GM23338 (cell line): ENCODE results near the gene CD68. TPM values are rescaled to one million over a fixed set of nuclear protein-coding genes. Genes with fewer than 3 reads are reported as not detected.
A peak's percentile ranks its signal among the peaks of the same experiment; 100 is the strongest.

Experiments
- ATAC-seq: fragments of 200-7000 bp; cut with Tn5 transposase; 3 replicates; pipeline ENCODE4 v1.9.1; 2020
- DNase-seq: peaks from one replicate; pipeline ENCODE4 v3.0.0-alpha.2; 2015; ENCODE audit warnings: low spot score
- H2AFZ ChIP-seq: fragments of 200-600 bp; sonication (generic); 2 replicates; pipeline ENCODE4 v1.8.0; 2016; ENCODE audit warnings: antibody characterized with exemption, mild to moderate bottlenecking, moderate library complexity
- H3F3A ChIP-seq: fragments of 200-600 bp; sonication (generic); replicated peaks from 2 replicates; pipeline ENCODE4 v1.8.0; 2017; ENCODE audit warnings: antibody characterized with exemption, mixed run types, low read depth
- H3K27ac ChIP-seq: fragments of 200-600 bp; sonication (generic); 2 replicates; pipeline ENCODE4 v1.6.1; 2016; ENCODE audit warnings: low read depth
- H3K27me3 ChIP-seq: fragments of 200-600 bp; sonication (generic); 2 replicates; pipeline ENCODE4 v1.8.0; 2016; ENCODE audit warnings: mild to moderate bottlenecking, mixed run types, moderate library complexity; ENCODE audit not compliant: insufficient read depth
- H3K36me3 ChIP-seq: fragments of 200-600 bp; sonication (generic); 2 replicates; pipeline ENCODE4 v1.8.0; 2016; ENCODE audit warnings: mild to moderate bottlenecking; ENCODE audit not compliant: insufficient read depth
- H3K4me1 ChIP-seq: fragments of 200-600 bp; sonication (generic); 2 replicates; pipeline ENCODE4 v1.8.0; 2016; ENCODE audit warnings: mild to moderate bottlenecking, moderate library complexity; ENCODE audit not compliant: insufficient read depth
- H3K4me2 ChIP-seq: fragments of 200-600 bp; sonication (generic); 2 replicates; pipeline ENCODE4 v1.7.1; 2017; ENCODE audit warnings: mixed run types
- H3K4me3 ChIP-seq: fragments of 200-600 bp; sonication (generic); 2 replicates; pipeline ENCODE4 v1.6.1; 2016; ENCODE audit warnings: mixed run types
- H3K79me2 ChIP-seq: fragments of 200-600 bp; sonication (generic); replicated peaks from 2 replicates; pipeline ENCODE4 v1.8.0; 2017; ENCODE audit warnings: mild to moderate bottlenecking; ENCODE audit not compliant: insufficient read depth
- H3K9me2 ChIP-seq: fragments of 200-600 bp; sonication (generic); 2 replicates; pipeline ENCODE4 v1.8.0; 2017; ENCODE audit not compliant: insufficient read depth
- H4K20me1 ChIP-seq: fragments of 200-600 bp; sonication (generic); replicated peaks from 2 replicates; pipeline ENCODE4 v1.8.0; 2017; ENCODE audit warnings: mild to moderate bottlenecking; ENCODE audit not compliant: insufficient read depth
- H3K27ac Mint-ChIP-seq: 2 replicates; pipeline ENCODE4 v1.8.0; 2020; ENCODE audit warnings: inconsistent platforms, mild to moderate bottlenecking, moderate library complexity, mixed read lengths
- H3K27me3 Mint-ChIP-seq: 3 replicates; pipeline ENCODE4 v1.8.0; 2022; ENCODE audit warnings: low read depth, mild to moderate bottlenecking, moderate library complexity, mixed read lengths, inconsistent platforms; ENCODE audit not compliant: insufficient read depth, poor library complexity
- H3K36me3 Mint-ChIP-seq: 3 replicates; pipeline ENCODE4 v1.8.0; 2021; ENCODE audit warnings: low read depth, mild to moderate bottlenecking, inconsistent platforms, moderate library complexity, mixed read lengths
- H3K4me1 Mint-ChIP-seq: 3 replicates; pipeline ENCODE4 v1.8.0; 2020; ENCODE audit warnings: mild to moderate bottlenecking, inconsistent platforms, mixed read lengths
- H3K4me3 Mint-ChIP-seq: 3 replicates; pipeline ENCODE4 v1.8.0; 2021; ENCODE audit warnings: moderate library complexity, mild to moderate bottlenecking, inconsistent platforms, mixed read lengths
- H3K9me3 Mint-ChIP-seq: 3 replicates; pipeline ENCODE4 v1.8.0; 2020; ENCODE audit warnings: moderate library complexity, mild to moderate bottlenecking, inconsistent platforms, mixed read lengths
- CREB1 ChIP-seq: fragments of 250-450 bp; sonication (Bioruptor Pico); IDR thresholded peaks from 2 replicates; pipeline ENCODE4 v1.5.0; 2020; ENCODE audit warnings: low read depth, mild to moderate bottlenecking, moderate library complexity
- EZH2 ChIP-seq: fragments of 200-600 bp; sonication (generic); IDR thresholded peaks from one replicate; pipeline ENCODE4 v1.8.0; 2017; ENCODE audit warnings: antibody characterized with exemption, mild to moderate bottlenecking, low read depth; ENCODE audit not compliant: unreplicated experiment
- EZH2phosphoT487 ChIP-seq: fragments of 200-600 bp; sonication (generic); IDR thresholded peaks from one replicate; pipeline ENCODE4 v1.8.1; 2018; ENCODE audit warnings: antibody characterized with exemption; ENCODE audit not compliant: unreplicated experiment
- JUNB ChIP-seq: IDR thresholded peaks from one replicate; pipeline ENCODE4 v1.6.1; 2016; ENCODE audit warnings: antibody characterized with exemption; ENCODE audit not compliant: unreplicated experiment
- NANOG ChIP-seq: IDR thresholded peaks from 2 replicates; pipeline ENCODE4 v1.6.1; 2016; ENCODE audit warnings: antibody characterized with exemption, borderline replicate concordance
- POLR2AphosphoS5 ChIP-seq: IDR thresholded peaks from 2 replicates; pipeline ENCODE4 v1.6.1; 2016; ENCODE audit warnings: antibody characterized with exemption, low read depth
- REST ChIP-seq: IDR thresholded peaks from one replicate; pipeline ENCODE4 v1.6.1; 2018; ENCODE audit warnings: antibody characterized with exemption; ENCODE audit not compliant: unreplicated experiment
- STAT1 ChIP-seq: IDR thresholded peaks from one replicate; pipeline ENCODE4 v1.6.1; 2016; ENCODE audit warnings: antibody characterized with exemption; ENCODE audit not compliant: unreplicated experiment
- ZNF114 ChIP-seq: fragments of 250-450 bp; sonication (Bioruptor Pico); IDR thresholded peaks from 2 replicates; pipeline ENCODE4 v1.5.0; 2020; ENCODE audit warnings: mild to moderate bottlenecking, moderate library complexity
- ZNF331 ChIP-seq: fragments of 250-450 bp; sonication (Bioruptor Pico); IDR thresholded peaks from 2 replicates; pipeline ENCODE4 v1.5.0; 2020; ENCODE audit warnings: low read depth, mild to moderate bottlenecking, moderate library complexity
- polyA plus RNA-seq: library from polyadenylated mRNA; unstranded; fragments of >200 nt; fragmentation: Nextera tagmentation; extraction: Ambion mirVana; gene quantifications from 2 replicates; pipeline ENCODE4 v1.2.1, GENCODE V29; 2016
- total RNA-seq: library from RNA; depleted of rRNA; stranded (reverse); fragments of >200 nt; shearing (Covaris generic); gene quantifications from 2 replicates; pipeline ENCODE4 v1.2.3, GENCODE V29; 2014
- TF ChIP-seq, protein P1 (sequence below): IDR thresholded peaks from 2 replicates; pipeline ENCODE4 v1.6.1; 2016; ENCODE audit warnings: antibody characterized with exemption
- TF ChIP-seq, protein P2 (sequence below): fragments of 250-450 bp; sonication (Bioruptor Pico); IDR thresholded peaks from 2 replicates; pipeline ENCODE4 v1.5.0; 2020; ENCODE audit warnings: mild to moderate bottlenecking, moderate library complexity
- TF ChIP-seq, protein P3 (sequence below), 2 experiments: fragments of 200-600 bp in 1 of 2; sonication (generic) in 1 of 2; conservative IDR thresholded peaks; 2 replicates each; pipeline versions ENCODE4 v1.5.1 to v1.6.1; 2016 to 2017; ENCODE audit warnings: antibody characterized with exemption in 2 of 2, low read depth in 2 of 2, mild to moderate bottlenecking in 2 of 2, moderate library complexity in 1 of 2

The CD68 gene
- total and polyA plus RNA-seq, 2 experiments from 2014 or later = not detected

GRCh38 chr17:7561589-7562207 is 17.7 kb upstream of the CD68 start, which contains the start of gene SENP3:
Gene SENP3 (plus strand): TSS chr17:7561919. CDS start chr17:7563077, 1,158 bp downstream.
- H2AFZ ChIP-seq = peak within 1 kb of the TSS; percentile 95
- TF ChIP-seq, protein P1, sequence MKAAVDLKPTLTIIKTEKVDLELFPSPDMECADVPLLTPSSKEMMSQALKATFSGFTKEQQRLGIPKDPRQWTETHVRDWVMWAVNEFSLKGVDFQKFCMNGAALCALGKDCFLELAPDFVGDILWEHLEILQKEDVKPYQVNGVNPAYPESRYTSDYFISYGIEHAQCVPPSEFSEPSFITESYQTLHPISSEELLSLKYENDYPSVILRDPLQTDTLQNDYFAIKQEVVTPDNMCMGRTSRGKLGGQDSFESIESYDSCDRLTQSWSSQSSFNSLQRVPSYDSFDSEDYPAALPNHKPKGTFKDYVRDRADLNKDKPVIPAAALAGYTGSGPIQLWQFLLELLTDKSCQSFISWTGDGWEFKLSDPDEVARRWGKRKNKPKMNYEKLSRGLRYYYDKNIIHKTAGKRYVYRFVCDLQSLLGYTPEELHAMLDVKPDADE = peak; percentile 54; the same call in 1 of the 2 replicates
- TF ChIP-seq ZNF114 (CRISPR knock-in tag) (no peak), EZH2phosphoT487 (no peak), CREB1 (CRISPR knock-in tag) (peak; percentile 95), REST (no peak), POLR2AphosphoS5 (peak; percentile 71), NANOG (no peak), JUNB (no peak), ZNF331 (CRISPR knock-in tag) (no peak), STAT1 (no peak), EZH2 (no peak)
- TF ChIP-seq, protein P2, sequence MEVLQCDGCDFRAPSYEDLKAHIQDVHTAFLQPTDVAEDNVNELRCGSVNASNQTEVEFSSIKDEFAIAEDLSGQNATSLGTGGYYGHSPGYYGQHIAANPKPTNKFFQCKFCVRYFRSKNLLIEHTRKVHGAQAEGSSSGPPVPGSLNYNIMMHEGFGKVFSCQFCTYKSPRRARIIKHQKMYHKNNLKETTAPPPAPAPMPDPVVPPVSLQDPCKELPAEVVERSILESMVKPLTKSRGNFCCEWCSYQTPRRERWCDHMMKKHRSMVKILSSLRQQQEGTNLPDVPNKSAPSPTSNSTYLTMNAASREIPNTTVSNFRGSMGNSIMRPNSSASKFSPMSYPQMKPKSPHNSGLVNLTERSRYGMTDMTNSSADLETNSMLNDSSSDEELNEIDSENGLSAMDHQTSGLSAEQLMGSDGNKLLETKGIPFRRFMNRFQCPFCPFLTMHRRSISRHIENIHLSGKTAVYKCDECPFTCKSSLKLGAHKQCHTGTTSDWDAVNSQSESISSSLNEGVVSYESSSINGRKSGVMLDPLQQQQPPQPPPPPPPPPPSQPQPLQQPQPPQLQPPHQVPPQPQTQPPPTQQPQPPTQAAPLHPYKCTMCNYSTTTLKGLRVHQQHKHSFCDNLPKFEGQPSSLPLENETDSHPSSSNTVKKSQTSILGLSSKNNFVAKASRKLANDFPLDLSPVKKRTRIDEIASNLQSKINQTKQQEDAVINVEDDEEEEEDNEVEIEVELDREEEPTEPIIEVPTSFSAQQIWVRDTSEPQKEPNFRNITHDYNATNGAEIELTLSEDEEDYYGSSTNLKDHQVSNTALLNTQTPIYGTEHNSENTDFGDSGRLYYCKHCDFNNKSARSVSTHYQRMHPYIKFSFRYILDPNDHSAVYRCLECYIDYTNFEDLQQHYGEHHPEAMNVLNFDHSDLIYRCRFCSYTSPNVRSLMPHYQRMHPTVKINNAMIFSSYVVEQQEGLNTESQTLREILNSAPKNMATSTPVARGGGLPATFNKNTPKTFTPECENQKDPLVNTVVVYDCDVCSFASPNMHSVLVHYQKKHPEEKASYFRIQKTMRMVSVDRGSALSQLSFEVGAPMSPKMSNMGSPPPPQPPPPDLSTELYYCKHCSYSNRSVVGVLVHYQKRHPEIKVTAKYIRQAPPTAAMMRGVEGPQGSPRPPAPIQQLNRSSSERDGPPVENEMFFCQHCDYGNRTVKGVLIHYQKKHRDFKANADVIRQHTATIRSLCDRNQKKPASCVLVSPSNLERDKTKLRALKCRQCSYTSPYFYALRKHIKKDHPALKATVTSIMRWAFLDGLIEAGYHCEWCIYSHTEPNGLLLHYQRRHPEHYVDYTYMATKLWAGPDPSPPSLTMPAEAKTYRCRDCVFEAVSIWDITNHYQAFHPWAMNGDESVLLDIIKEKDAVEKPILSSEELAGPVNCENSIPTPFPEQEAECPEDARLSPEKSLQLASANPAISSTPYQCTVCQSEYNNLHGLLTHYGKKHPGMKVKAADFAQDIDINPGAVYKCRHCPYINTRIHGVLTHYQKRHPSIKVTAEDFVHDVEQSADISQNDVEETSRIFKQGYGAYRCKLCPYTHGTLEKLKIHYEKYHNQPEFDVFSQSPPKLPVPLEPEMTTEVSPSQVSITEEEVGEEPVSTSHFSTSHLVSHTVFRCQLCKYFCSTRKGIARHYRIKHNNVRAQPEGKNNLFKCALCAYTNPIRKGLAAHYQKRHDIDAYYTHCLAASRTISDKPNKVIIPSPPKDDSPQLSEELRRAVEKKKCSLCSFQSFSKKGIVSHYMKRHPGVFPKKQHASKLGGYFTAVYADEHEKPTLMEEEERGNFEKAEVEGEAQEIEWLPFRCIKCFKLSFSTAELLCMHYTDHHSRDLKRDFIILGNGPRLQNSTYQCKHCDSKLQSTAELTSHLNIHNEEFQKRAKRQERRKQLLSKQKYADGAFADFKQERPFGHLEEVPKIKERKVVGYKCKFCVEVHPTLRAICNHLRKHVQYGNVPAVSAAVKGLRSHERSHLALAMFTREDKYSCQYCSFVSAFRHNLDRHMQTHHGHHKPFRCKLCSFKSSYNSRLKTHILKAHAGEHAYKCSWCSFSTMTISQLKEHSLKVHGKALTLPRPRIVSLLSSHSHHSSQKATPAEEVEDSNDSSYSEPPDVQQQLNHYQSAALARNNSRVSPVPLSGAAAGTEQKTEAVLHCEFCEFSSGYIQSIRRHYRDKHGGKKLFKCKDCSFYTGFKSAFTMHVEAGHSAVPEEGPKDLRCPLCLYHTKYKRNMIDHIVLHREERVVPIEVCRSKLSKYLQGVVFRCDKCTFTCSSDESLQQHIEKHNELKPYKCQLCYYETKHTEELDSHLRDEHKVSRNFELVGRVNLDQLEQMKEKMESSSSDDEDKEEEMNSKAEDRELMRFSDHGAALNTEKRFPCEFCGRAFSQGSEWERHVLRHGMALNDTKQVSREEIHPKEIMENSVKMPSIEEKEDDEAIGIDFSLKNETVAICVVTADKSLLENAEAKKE = no peak
- TF ChIP-seq, protein P3, sequence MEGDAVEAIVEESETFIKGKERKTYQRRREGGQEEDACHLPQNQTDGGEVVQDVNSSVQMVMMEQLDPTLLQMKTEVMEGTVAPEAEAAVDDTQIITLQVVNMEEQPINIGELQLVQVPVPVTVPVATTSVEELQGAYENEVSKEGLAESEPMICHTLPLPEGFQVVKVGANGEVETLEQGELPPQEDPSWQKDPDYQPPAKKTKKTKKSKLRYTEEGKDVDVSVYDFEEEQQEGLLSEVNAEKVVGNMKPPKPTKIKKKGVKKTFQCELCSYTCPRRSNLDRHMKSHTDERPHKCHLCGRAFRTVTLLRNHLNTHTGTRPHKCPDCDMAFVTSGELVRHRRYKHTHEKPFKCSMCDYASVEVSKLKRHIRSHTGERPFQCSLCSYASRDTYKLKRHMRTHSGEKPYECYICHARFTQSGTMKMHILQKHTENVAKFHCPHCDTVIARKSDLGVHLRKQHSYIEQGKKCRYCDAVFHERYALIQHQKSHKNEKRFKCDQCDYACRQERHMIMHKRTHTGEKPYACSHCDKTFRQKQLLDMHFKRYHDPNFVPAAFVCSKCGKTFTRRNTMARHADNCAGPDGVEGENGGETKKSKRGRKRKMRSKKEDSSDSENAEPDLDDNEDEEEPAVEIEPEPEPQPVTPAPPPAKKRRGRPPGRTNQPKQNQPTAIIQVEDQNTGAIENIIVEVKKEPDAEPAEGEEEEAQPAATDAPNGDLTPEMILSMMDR (conservative IDR thresholded peaks at IDR 0.05; ENCODE audit: low read depth in 2 of 2) = no peak
- peak within 1 kb of the TSS; percentile 96 for H3K4me3 ChIP-seq
- H3K36me3 ChIP-seq = peaks cover 22% of the 10 kb centered on the region; the same call in 1 of the 2 replicates
- peaks cover 44% of the 10 kb centered on the region for H3K4me1 Mint-ChIP-seq
- peak within 1 kb of the TSS; percentile 93 for H3K4me3 Mint-ChIP-seq
- peaks cover 25% of the 10 kb centered on the region for H3K27me3 Mint-ChIP-seq
- H3K27me3 ChIP-seq = no peaks in the 10 kb centered on the region
- H3F3A ChIP-seq = peaks cover 29% of the 10 kb centered on the region
- peaks cover 6% of the 10 kb centered on the region for H4K20me1 ChIP-seq
- H3K4me2 ChIP-seq = peak within 1 kb of the TSS; percentile 99
- H3K79me2 ChIP-seq = peaks cover 44% of the 10 kb centered on the region
- ATAC-seq (peak; percentile 58), DNase-seq (peak; percentile 94)
- no peaks in the 10 kb centered on the region for H3K9me2 ChIP-seq
- H3K36me3 Mint-ChIP-seq = peaks cover 38% of the 10 kb centered on the region
- H3K27ac ChIP-seq = peak within 1 kb of the TSS; percentile 92
- H3K9me3 Mint-ChIP-seq = no peaks in the 10 kb centered on the region
- peak within 1 kb of the TSS; percentile 93 for H3K27ac Mint-ChIP-seq
- peaks cover 45% of the 10 kb centered on the region for H3K4me1 ChIP-seq
